Measurements from ENCODE around the gene EMSY.

EMSY gene

DNA sequence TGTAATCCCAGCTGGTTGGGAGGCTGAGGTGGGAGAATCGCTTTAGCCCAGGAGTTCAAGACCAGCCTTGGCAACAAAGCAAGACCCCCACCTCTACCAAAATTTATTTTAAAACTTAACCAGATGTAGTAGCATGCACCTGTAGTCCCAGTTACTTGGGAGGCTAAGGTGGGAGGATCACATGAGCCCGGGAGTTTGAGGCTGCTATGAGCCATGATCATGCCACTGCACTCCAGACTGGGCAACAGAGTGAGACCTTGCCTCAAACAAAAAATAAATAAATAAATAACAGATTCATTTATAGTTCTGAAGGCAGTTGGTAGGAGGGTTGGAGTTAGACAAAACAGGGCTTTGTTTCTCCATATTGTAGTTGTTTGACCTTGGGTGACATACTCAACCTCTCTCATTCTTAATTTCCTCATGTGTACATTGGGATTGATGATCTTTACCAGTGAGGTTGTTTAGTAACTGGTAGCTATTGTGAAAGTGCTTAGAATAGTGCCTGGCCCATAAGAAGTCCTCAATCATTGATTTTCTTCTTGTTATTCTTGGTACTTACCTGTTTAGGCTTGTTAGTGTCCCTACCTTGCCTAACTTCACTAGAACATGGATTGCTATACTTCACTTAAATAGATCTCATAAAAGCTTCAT, 79.1 kb downstream of the EMSY start:
- no peak for DNase-seq

DNA sequence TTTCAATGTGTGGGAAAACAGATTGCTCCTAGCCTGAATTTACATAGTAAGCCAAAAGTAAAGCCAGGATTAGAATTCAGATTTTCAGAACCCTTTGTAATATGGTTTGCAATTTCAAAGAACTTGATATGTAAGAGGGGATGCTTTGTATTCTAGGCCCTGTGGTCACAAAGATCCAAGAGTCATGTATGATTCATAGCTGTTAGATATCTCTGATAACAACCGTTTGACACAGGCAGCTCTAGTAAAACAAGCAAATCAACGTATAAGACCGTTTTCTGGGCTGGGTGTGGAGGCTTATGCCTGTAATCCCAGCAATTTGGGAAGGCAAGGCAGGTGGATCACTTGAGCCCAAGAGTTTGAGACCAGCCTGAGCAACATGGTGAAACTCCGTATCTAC, 79.6 kb downstream of the EMSY start:
- DNase-seq: no peak

DNA sequence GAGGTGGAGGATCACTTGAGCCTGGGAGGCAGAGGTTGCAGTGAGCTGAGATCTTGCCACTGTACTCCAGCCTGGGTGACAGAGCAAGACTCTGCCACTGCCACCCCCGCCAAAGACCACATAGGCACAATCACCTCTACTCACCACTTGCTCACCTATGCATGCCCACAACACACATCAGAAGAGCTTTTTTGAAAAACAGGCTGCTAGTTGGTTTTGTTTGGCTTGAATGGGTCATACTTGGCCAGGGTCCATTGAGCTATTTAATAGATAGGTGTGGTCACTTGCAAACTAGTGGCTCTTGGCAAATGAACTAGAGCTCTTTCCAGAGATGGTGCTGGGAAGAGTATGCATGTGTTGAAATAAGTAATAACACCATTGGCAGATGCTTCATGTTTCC, 80.1 kb downstream of the EMSY start:
- DNase-seq: no peak

DNA sequence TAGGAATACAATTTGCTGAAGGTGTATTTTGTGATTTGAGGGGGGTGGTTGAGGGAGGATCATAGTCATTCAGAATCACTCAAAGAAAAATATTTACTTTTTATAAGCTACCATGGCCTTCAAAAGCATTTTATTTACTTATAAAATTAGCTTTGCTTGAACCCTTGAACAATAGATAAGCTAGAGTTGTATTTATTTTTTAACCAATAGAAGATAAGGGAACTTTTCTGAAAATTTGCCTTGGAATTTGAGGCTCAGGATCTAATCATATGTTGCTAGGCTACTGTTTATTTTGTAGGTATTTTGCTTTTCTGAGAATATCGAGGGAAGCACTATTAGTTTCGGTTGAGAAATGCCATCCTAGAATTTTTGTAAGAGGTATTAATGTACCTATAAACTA, 82.1 kb downstream of the EMSY start:
- no peak for DNase-seq

DNA sequence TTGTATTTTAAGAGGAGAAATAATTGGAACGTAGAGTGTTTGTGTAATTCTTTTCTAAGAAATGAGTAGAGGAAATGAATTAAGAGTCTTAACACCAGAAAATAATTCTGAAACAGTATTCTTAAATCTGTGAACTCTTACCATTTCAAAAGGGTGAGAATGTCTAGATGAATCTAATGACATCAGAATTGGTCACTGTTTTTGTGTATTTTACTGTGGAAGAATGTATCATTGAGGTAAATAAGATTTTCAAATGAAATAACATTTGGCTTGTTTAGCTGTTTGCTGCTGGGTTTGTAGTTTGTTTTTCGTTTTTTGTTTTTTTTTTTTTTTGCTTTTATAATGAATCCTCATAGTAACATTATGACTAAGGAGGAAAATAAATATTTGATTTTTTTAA, 97.6 kb downstream of the EMSY start:
- DNase-seq: no peak

DNA sequence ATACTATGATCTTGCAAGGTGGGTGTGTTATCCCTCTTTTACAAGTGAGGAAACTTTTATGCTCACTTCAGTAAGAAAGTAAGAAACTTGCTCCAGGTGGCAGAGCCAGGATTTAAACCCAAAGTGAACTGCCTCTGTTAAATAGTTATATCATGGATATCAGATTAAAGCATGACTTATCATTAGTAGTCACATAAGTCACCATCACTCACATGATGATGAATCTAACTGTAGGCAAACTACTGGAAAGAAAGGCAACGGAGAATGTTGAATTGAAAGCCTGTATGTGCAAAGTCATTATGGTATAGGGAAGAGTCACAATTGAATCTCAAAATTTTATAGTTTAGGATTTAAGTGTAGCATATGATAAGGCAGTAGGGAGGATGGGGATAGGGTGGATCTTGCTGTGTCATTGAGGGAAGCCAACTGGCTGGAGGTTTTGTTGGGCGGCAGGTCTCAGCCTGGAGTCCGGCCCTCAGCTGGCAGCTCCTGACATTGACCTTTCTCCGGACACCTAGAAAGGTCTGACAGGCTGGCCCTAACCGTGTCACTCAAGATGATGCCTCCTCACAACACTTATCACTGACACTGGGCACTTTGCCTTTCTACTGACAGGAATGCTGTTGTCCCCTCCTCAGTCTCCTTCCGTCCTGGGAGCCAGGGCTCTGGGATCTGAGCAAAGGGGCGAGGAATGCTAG, 98.3 kb downstream of the EMSY start:
- DNase-seq: no peak

DNA sequence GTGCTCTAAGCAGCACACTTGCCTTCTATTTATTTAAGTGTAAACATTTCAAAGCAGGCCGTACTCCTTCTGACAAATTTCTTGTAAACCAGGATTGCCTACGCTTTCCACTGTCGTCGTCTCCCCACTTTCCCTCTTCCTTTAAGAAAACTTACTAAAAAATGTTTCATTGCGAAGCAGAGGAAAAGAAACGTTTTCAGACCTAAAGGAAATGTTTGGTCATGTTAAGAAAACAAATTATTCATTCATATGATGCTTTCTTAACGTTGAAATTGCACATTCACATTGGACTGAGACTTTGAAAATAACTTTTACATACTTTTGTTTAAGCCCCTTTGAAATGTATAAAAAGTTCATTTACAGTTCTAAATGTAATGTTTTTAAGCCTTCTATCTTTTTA, 106.0 kb downstream of the EMSY start:
- DNase-seq: no peak

DNA sequence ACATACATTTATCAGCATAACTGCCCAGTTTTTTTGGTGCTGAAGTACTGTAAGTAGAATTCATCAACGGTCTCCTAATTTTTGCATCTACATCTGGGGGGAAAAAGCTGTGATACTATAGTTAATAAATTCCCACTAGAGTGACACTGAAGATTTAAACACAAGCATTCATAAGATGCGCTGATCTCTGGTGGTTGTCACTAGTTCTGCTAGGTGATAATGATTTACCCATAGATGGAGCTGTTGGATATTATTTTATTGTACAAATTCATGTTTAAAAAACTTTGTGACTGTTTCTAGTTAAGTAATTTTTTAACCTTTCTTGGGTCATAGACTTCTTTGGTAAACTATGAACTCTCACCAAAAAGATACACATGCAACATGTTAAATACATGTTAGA, 106.6 kb downstream of the EMSY start:
- DNase-seq: no peak

DNA sequence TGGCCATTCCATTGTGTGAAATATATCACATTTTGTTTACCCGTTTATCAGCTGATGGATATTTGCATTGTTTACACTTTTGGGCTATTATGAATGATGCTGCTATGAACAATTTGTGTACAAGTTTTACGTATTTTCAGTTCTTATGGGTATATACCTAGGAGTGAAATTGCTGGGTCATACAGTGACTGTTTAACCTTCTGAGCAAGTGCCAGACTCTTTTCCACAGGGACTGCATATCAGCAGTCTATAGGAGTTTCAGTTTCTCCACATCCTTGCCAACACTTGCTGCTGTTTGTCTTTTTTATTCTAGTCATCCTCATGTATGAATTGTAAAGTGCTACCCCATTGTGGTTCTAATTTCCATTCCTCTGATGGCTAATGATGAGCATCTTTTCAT, 108.2 kb downstream of the EMSY start:
- DNase-seq: no peak

DNA sequence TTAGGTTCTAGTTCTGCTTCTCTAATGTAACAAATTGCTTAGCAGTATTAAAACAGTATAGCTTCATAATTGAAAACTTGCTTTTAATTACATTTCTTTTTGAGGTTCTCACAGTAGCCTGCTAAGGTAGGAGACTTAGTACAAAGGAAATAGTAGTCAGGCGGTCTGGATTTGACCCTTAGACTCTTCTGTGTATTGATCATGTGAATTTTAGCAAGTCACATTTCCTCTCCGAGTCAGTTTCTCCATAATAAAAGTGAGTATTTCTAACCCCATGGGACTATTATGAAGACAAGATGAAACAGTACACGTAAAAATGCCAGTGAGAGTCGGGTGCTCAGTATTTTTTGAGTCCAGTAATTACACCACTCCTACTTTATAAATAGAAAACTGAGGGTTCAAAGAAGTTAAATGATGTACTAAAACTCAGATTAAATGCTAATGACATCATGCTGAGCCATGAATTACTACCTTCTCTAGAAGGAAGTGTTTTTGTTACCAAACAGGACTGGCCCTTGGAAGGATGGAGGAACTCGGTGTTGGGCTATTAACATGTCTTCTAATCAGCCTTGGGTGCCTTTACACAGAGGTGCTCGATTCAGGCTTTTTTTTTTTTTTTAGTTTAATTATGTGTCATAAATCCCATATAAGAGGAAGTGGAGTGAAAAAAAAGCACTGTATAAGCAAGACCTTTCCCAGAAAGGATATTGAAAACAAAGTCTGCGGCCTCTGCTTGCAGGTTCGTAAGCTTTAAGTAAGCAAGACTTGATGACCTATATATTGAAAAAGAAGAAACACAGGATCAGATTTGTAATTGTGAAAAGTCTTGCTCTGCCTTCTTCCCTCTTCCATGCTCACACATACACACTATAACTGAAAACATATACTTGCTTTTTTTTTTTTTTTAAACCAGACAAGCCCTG, 109.0 kb downstream of the EMSY start:
- no peak for DNase-seq

DNA sequence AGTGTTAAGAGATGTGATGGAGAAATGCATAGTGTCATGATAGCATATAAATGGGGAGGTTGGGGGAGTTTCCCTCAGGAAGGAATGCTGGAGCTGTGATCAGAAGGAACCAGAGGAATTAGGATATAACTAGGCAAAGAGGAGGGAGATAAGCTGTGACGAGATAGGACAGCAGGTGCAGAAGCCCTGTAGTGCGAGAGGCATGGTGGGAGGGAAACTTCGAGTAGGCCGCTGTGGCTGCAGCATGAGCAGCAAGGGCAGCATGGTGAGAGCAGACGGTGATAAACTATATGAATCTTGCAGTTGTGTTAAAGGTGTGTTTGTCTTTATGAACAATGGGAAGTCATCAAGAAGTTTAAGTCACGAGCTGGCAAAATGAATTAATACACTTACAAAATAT, 109.9 kb downstream of the EMSY start:
- no peak for DNase-seq

DNA sequence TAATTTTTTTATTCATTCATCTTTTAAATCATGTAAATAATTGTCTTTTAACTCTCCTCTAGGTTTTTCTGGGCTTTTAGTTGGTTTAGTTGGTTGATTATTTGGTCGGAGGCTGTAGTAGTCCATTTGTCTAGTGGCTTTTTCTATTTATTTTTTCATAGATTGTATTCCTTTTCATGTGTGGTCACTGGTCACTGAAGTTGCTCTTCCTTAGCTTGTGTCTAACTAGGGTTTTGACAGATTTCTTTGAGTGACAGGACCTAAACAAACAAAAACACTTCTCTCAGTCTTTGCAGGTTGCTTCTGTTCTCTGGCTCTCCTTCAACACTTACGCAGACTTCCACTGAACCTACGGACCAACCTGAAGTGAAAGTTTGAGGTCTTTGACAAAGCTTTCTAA, 112.6 kb downstream of the EMSY start:
- DNase-seq: no peak

DNA sequence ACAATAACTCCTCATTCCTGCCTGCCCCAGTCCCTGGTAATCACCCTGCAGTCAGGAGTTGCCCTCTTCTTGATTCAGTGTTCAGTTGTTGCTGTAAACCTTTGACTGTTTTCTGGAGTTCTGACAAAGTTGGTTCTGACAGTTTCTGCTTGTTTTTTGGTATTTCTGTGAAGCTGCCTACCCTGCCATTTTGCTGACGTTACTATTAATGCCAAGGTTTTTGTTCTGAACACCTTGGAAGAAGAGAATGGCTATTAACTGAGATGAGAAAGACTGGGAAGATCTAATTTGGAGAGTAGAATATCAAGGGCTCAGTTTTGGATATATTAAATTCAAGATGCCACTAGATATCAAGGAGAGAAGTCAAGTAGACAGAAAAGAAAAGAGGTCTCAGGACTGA, 113.7 kb downstream of the EMSY start:
- DNase-seq: no peak

DNA sequence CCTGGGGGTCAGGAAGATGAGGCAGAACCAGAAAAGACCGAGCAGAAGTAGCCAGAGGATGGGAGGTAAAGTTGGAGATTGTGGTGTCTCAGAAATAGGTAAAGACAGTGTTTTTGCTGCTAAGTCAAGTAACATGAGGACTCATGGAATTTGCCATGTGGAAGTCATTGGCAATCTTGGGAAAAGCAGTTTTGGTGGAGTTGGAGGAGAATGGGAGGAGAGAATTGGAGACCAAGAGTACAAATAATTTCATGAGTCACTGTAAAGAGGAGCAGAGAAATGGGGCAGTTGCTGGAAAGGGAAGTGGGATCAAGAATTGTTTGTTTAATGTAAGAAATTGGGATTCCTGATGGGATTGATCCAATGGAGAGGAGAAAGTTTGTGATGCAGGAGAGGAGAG, 114.1 kb downstream of the EMSY start:
- no peak for DNase-seq

DNA sequence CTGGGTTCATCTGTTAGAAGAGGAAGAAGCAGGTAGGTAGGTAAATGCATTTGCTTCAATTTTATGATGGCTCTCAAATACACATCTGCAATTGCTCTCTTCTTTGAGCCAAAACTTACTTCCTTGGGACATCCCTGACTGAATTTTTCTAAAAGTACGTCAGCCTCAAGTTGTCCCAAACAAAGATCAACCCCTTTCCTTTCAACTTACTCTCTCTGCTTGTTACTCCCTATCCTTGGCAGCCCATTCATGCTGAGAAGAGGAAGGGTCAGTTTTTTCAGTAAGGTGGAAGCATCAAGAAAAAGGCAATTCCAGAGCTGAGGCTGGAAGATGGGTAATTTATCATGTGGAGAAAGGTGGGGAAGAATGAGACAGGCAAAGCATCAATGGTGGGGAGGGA, 114.5 kb downstream of the EMSY start:
- no peak for DNase-seq

DNA sequence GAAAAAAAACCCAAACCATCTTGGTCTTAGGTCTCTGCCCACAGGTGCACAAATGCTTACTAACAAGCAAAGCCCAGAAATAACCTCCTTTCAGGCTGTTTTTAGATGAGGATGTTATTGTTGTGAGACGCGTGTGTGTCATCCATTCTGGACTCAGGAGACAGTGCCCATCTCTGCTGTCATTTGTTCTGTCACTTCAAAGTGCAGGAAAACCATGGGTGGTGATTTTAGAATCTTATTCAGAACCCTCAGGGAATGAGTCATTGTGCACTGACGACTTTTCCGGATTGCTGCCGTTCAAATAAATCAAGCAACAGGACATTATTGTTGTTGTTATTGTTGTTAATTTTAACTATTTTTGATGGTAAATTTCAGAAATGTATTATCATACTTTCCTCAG, 115.4 kb downstream of the EMSY start:
- no peak for DNase-seq

DNA sequence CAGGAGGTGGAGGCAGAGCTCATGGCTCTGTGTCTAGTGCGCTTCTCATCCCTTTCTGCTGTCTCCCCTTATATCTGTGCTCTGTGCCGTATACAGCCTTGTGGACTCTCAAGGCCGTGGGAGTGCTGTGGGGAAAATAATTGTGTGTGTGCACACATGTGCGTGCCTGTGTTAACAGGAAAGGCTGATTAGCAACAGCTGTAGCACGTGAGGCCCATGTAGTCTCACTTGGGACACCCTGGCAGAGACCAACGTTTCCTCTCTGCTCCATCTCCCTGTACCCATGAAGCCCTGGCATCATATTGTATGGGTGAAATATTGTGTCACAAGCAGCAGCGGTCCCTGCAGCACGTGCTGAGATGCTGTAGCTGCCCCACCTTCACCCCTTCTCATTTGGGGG, 116.4 kb downstream of the EMSY start:
- no peak for DNase-seq

DNA sequence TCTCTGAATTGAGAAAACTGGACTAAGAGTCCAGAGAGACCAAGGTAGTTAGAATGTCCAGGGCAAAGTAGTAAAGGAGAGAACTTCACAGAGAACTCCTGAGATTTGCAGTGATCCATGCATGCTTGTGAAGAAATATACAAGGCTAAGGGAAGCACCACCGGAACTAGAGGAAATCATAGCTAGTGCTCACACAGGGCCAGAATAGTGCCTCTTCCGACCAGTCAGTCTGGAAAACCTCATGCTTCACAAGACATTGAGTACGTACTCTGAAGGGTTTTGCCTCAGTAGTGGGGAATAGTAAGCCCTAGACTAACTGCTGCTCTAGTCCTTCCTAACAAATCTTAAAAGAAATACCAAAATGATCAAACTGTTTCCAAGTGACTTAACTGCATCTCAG, 117.7 kb downstream of the EMSY start:
- DNase-seq: no peak

DNA sequence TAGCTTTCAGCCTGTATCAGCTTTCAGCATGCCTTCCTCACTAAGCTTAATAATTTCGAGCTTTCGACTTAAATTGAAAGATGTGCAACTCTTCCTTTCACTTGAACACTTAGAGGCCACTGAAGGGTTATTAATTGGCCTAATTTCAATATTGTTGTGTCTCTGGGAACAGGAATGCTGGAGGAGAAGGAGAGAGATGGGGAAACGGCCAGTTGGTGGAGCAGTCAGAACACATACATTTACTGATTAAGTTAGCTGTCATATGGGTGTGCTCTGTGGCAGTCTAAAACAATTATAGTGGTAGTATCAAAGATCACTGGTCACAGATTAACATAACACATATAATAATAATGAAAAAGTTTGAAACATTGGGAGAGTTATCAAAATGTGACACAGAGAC, 119.5 kb downstream of the EMSY start:
- DNase-seq: no peak

DNA sequence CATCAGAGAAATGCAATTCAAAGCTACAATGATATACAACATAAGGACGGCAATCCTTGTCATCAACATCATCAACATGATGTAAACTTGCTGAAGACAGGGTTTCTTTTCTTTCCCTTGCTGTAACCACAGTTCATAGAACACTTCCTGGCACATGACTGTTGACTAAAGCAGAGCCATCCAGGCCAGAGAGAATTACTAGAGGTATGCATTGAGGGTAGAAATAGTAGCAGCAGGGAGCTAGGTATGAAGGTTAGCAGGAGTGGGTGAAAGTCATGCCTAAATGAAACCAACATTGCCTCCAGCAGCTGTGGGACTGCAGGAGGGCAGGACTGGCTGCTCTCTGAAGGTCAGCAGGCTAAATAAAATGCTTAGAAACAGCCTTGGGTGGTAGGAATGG, 122.0 kb downstream of the EMSY start:
- no peak for DNase-seq

DNA sequence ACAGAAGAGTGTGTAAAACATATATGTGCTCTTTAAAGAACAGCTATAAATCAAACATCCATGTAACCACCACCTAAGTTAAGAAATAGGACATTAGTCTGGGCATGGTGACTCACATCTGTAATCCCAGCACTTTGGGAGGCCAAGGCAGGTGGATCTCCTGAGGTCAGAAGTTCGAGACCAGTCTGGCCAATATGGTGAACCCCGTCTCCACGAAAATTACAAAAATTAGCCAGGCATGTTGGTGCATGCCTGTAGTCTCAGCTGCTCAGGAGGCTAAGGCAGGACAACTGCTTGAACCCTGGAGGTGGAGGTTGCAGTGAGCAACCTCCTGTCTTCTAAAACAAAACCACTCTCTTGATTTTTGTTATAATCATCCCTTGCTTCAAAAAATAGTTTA, 122.4 kb downstream of the EMSY start:
- no peak for DNase-seq

DNA sequence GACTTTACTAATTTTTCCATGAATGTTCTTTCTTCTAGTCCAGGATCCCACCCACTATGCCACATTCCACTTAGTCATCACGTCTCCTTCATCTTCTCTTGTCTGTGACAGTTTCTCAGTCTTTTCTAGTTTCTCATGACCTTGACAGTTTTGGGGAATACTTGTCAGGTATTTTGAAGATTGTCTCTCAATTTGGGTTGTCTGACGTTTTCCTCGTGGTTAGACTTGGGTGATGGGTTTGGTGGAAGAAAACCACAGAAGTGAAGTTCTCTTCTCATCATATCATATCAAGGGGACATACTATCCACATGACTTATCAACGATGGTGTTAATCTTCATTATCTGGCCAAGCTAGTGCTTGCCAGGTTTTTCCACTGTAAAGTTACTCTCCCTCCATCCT, 123.3 kb downstream of the EMSY start:
- no peak for DNase-seq

DNA sequence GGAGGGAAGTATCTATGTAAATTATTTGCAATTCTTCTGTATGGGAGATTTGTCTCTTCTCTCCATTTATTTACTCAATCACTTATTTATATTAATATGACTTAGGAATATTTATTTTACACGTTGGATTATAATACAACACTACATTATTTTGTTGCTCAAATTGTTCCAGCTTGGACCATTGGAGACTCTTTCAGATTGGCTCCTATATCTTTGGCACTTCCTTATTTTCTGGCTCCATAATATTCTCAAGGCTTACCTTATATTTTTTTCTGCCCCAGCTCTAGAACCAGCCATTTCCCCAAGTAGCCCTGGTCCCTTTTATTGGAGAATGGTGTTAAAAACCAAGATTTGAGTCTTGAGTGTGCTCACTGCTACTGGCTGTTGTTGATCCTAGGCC, 123.8 kb downstream of the EMSY start:
- no peak for DNase-seq

All from hippocampal formation (tissue), 2 donors.